Liver (tissue), 9 donors: ENCODE data around the gene MBD4. TPM values are rescaled to one million over a fixed set of nuclear protein-coding genes. Genes with fewer than 3 reads are reported as not detected.
"Not testable (repeated sequence)": the region's sequence is repeated elsewhere in the genome, so short reads cannot be mapped to it uniquely, and the experiment has no call there.

Experiments used
- DNase-seq: peaks from one replicate; pipeline ENCODE4 v3.0.0-alpha.2; 2017; ENCODE audit warnings: low spot score
- H3K27ac ChIP-seq, 2 donors: one replicate each; pipeline ENCODE4 v1.7.0; 2013; ENCODE audit warnings: inconsistent platforms in 2 of 2, low read length in 2 of 2, control low read depth in 1 of 2, low read depth in 1 of 2, mild to moderate bottlenecking in 1 of 2
- H3K27me3 ChIP-seq, 4 donors: one replicate each; pipeline versions ENCODE4 v1.6.1 to v1.7.0; 2013; ENCODE audit warnings: low read length in 3 of 4, inconsistent platforms in 1 of 4, mild to moderate bottlenecking in 1 of 4, moderate library complexity in 1 of 4; ENCODE audit not compliant: control insufficient read depth in 4 of 4, insufficient read depth in 4 of 4
- H3K36me3 ChIP-seq, 4 donors: one replicate each; pipeline versions ENCODE4 v1.6.1 to v1.7.0; 2013; ENCODE audit warnings: low read length in 3 of 4, mild to moderate bottlenecking in 3 of 4, low read depth in 1 of 4, moderate library complexity in 1 of 4; ENCODE audit not compliant: control insufficient read depth in 4 of 4, insufficient read depth in 3 of 4
- H3K4me1 ChIP-seq, 4 donors: one replicate each; pipeline versions ENCODE4 v1.6.1 to v1.7.0; 2013; ENCODE audit warnings: low read length in 3 of 4, mild to moderate bottlenecking in 3 of 4, moderate library complexity in 1 of 4; ENCODE audit not compliant: control insufficient read depth in 4 of 4, insufficient read depth in 4 of 4
- H3K4me3 ChIP-seq, 3 donors: one replicate each; pipeline versions ENCODE4 v1.6.1 to v1.7.0; 2013; ENCODE audit warnings: low read length in 3 of 3, control low read depth in 1 of 3, low read depth in 1 of 3, mild to moderate bottlenecking in 1 of 3
- H3K9ac ChIP-seq, 2 donors: one replicate each; pipeline ENCODE4 v1.7.0; 2013; ENCODE audit warnings: low read length in 2 of 2, mild to moderate bottlenecking in 2 of 2, moderate library complexity in 2 of 2, control low read depth in 1 of 2, low read depth in 1 of 2
- H3K9me3 ChIP-seq, 4 donors: one replicate each; pipeline versions ENCODE4 v1.6.1 to v1.7.0; 2013; ENCODE audit warnings: low read length in 3 of 4; ENCODE audit not compliant: control insufficient read depth in 4 of 4
- EGR1 ChIP-seq, 2 donors: IDR thresholded peaks; 2 replicates each; pipeline ENCODE4 v1.6.1; 2016 to 2018; ENCODE audit warnings: antibody characterized with exemption in 2 of 2, low read depth in 2 of 2
- FOXA1 ChIP-seq: IDR thresholded peaks from 2 replicates; pipeline ENCODE4 v1.6.1; 2016; ENCODE audit warnings: antibody characterized with exemption
- FOXA2 ChIP-seq: IDR thresholded peaks from 2 replicates; pipeline ENCODE4 v1.6.1; 2016; ENCODE audit warnings: antibody characterized with exemption
- GABPA ChIP-seq, 2 donors: IDR thresholded peaks in 1 of 2; conservative IDR thresholded peaks in 1 of 2; 2 replicates each; pipeline ENCODE4 v1.6.1; 2016; ENCODE audit warnings: antibody characterized with exemption in 2 of 2, mild to moderate bottlenecking in 1 of 2, moderate library complexity in 1 of 2
- HNF4A ChIP-seq, 2 donors: conservative IDR thresholded peaks; 2 replicates each; pipeline ENCODE4 v1.6.1; 2016; ENCODE audit warnings: antibody characterized with exemption in 2 of 2, mild to moderate bottlenecking in 2 of 2
- HNF4G ChIP-seq: IDR thresholded peaks from 2 replicates; pipeline ENCODE4 v1.6.1; 2016; ENCODE audit warnings: antibody characterized with exemption
- JUND ChIP-seq, 2 donors: IDR thresholded peaks; 2 replicates each; pipeline ENCODE4 v1.6.1; 2016; ENCODE audit warnings: antibody characterized with exemption in 2 of 2
- NR2F2 ChIP-seq: IDR thresholded peaks from 2 replicates; pipeline ENCODE4 v1.6.1; 2016; ENCODE audit warnings: antibody characterized with exemption
- RAD21 ChIP-seq, 2 donors: IDR thresholded peaks; 2 replicates each; pipeline ENCODE4 v1.6.1; 2016; ENCODE audit warnings: antibody characterized with exemption in 2 of 2, mild to moderate bottlenecking in 2 of 2
- RXRA ChIP-seq, 2 donors: IDR thresholded peaks; 2 replicates each; pipeline ENCODE4 v1.6.1; 2017 to 2018; ENCODE audit warnings: antibody characterized with exemption in 2 of 2, mild to moderate bottlenecking in 1 of 2
- SP1 ChIP-seq: IDR thresholded peaks from 2 replicates; pipeline ENCODE4 v1.6.1; 2018; ENCODE audit warnings: antibody characterized with exemption, mild to moderate bottlenecking
- TAF1 ChIP-seq: conservative IDR thresholded peaks from 2 replicates; pipeline ENCODE4 v1.6.1; 2016; ENCODE audit warnings: antibody characterized with exemption, mild to moderate bottlenecking
- YY1 ChIP-seq: IDR thresholded peaks from 2 replicates; pipeline ENCODE4 v1.6.1; 2016; ENCODE audit warnings: antibody characterized with exemption, mild to moderate bottlenecking
- WGBS: extraction: QIAGEN DNeasy Blood & Tissue Kit; methylation state at CpG from one replicate; pipeline ENCODE4 v1.1.7; 2013; 5-methylcytosine and 5-hydroxymethylcytosine counted together
- polyA plus RNA-seq, 2 donors: library from polyadenylated mRNA; stranded (reverse) in 1 of 2; unstranded in 1 of 2; fragments of 200-250 nt in 1 of 2; fragments of >200 nt in 1 of 2; fragmentation: Nextera tagmentation in 1 of 2; extraction: Ambion mirVana in 1 of 2; gene quantifications; one replicate each; pipeline versions ENCODE4 v1.2.1 to v1.2.3, GENCODE V29; 2013 to 2015
- total RNA-seq, 2 donors: library from RNA; depleted of rRNA; stranded (reverse); fragments of >200 nt; gene quantifications; one replicate each; pipeline ENCODE4 v1.2.3, GENCODE V29; 2014
- TF ChIP-seq, protein P1 (sequence below): IDR thresholded peaks from 2 replicates; pipeline ENCODE4 v1.6.1; 2016; ENCODE audit warnings: antibody characterized with exemption
- TF ChIP-seq, protein P2 (sequence below): IDR thresholded peaks from 2 replicates; pipeline ENCODE4 v1.6.1; 2016; ENCODE audit warnings: antibody characterized with exemption
- TF ChIP-seq, protein P3 (sequence below): IDR thresholded peaks from 2 replicates; pipeline ENCODE4 v1.6.1; 2016; ENCODE audit warnings: antibody characterized with exemption, mild to moderate bottlenecking
- TF ChIP-seq, protein P4 (sequence below): IDR thresholded peaks from 2 replicates; pipeline ENCODE4 v1.6.1; 2016; ENCODE audit warnings: antibody characterized with exemption
- TF ChIP-seq, protein P5 (sequence below): fragments of 150-350 bp; IDR thresholded peaks from 2 replicates; pipeline ENCODE4 v1.5.1; 2017; ENCODE audit warnings: improper control_type of control experiment, low read depth, low read length; ENCODE audit not compliant: missing input control
- donor health status: healthy.
- donor health status: healthy.
- donor health status: healthy.
- donor health status: healthy.
- donor health status: healthy.

MBD4 gene
- total RNA-seq (10 to 100 TPM; 16.9 to 17.1 TPM), polyA plus RNA-seq (10 to 100 TPM; 17.4 to 24.8 TPM)

- WGBS = under 1% methylated on average over 75 of the region's 75 CpGs
- Histone ChIP-seq H3K9me3 (no peaks in the 10 kb centered on the region), H3K36me3 (peaks cover 0 to 16% (median 7%) of the 10 kb centered on the region in 4 donors), H3K9ac (peak within 1 kb of the TSS; percentile 77 to 87), H3K4me3 (peak within 1 kb of the TSS; percentile 78 to 89 (median 84)), H3K27ac (peak within 1 kb of the TSS; percentile 86 to 87), H3K27me3 (no peaks in the 10 kb centered on the region), H3K4me1 (peaks cover 0 to 64% (median 36%) of the 10 kb centered on the region in 4 donors)
- DNase-seq = peak; percentile 96
- no peak for TF ChIP-seq JUND (IDR thresholded peaks at IDR 0.05)
- peak; percentile 99 for TF ChIP-seq YY1
- TF ChIP-seq, protein P1, sequence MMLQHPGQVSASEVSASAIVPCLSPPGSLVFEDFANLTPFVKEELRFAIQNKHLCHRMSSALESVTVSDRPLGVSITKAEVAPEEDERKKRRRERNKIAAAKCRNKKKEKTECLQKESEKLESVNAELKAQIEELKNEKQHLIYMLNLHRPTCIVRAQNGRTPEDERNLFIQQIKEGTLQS = no peak
- peak; percentile 98 to 99 for TF ChIP-seq EGR1 (IDR thresholded peaks at IDR 0.05; ENCODE audit: low read depth in 2 of 2)
- TF ChIP-seq HNF4A (conservative IDR thresholded peaks at IDR 0.05) = peak; percentile 5 to 45
- TF ChIP-seq, protein P2, sequence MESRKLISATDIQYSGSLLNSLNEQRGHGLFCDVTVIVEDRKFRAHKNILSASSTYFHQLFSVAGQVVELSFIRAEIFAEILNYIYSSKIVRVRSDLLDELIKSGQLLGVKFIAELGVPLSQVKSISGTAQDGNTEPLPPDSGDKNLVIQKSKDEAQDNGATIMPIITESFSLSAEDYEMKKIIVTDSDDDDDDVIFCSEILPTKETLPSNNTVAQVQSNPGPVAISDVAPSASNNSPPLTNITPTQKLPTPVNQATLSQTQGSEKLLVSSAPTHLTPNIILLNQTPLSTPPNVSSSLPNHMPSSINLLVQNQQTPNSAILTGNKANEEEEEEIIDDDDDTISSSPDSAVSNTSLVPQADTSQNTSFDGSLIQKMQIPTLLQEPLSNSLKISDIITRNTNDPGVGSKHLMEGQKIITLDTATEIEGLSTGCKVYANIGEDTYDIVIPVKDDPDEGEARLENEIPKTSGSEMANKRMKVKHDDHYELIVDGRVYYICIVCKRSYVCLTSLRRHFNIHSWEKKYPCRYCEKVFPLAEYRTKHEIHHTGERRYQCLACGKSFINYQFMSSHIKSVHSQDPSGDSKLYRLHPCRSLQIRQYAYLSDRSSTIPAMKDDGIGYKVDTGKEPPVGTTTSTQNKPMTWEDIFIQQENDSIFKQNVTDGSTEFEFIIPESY = no peak
- peak in 1 of 2 donors; percentile 66 for TF ChIP-seq GABPA (IDR thresholded peaks at IDR 0.05 in 1 of 2, conservative IDR thresholded peaks at IDR 0.05 in 1 of 2)
- TF ChIP-seq HNF4G = no peak
- TF ChIP-seq FOXA1 = no peak
- TF ChIP-seq TAF1 = peak; percentile 84
- no peak for TF ChIP-seq FOXA2
- TF ChIP-seq, protein P3, sequence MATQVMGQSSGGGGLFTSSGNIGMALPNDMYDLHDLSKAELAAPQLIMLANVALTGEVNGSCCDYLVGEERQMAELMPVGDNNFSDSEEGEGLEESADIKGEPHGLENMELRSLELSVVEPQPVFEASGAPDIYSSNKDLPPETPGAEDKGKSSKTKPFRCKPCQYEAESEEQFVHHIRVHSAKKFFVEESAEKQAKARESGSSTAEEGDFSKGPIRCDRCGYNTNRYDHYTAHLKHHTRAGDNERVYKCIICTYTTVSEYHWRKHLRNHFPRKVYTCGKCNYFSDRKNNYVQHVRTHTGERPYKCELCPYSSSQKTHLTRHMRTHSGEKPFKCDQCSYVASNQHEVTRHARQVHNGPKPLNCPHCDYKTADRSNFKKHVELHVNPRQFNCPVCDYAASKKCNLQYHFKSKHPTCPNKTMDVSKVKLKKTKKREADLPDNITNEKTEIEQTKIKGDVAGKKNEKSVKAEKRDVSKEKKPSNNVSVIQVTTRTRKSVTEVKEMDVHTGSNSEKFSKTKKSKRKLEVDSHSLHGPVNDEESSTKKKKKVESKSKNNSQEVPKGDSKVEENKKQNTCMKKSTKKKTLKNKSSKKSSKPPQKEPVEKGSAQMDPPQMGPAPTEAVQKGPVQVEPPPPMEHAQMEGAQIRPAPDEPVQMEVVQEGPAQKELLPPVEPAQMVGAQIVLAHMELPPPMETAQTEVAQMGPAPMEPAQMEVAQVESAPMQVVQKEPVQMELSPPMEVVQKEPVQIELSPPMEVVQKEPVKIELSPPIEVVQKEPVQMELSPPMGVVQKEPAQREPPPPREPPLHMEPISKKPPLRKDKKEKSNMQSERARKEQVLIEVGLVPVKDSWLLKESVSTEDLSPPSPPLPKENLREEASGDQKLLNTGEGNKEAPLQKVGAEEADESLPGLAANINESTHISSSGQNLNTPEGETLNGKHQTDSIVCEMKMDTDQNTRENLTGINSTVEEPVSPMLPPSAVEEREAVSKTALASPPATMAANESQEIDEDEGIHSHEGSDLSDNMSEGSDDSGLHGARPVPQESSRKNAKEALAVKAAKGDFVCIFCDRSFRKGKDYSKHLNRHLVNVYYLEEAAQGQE = peak; percentile 67
- TF ChIP-seq, protein P4, sequence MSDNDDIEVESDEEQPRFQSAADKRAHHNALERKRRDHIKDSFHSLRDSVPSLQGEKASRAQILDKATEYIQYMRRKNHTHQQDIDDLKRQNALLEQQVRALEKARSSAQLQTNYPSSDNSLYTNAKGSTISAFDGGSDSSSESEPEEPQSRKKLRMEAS = peak; percentile 61
- TF ChIP-seq, protein P5, sequence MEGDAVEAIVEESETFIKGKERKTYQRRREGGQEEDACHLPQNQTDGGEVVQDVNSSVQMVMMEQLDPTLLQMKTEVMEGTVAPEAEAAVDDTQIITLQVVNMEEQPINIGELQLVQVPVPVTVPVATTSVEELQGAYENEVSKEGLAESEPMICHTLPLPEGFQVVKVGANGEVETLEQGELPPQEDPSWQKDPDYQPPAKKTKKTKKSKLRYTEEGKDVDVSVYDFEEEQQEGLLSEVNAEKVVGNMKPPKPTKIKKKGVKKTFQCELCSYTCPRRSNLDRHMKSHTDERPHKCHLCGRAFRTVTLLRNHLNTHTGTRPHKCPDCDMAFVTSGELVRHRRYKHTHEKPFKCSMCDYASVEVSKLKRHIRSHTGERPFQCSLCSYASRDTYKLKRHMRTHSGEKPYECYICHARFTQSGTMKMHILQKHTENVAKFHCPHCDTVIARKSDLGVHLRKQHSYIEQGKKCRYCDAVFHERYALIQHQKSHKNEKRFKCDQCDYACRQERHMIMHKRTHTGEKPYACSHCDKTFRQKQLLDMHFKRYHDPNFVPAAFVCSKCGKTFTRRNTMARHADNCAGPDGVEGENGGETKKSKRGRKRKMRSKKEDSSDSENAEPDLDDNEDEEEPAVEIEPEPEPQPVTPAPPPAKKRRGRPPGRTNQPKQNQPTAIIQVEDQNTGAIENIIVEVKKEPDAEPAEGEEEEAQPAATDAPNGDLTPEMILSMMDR = no peak
- TF ChIP-seq RAD21 (IDR thresholded peaks at IDR 0.05) = peak; percentile 3 to 19
- peak; percentile 95 for TF ChIP-seq SP1
- TF ChIP-seq NR2F2 = peak; percentile 19
- TF ChIP-seq RXRA (IDR thresholded peaks at IDR 0.05) = peak in 1 of 2 donors; percentile 58
These were observed at the start of gene MBD4, which contains the start of gene IFT122 for GRCh38 chr3:129439817-129440617. Gene MBD4 (minus strand): TSS chr3:129439948. CDS start chr3:129439833, 115 bp downstream. Gene IFT122 (plus strand): TSS chr3:129440224. CDS start chr3:129440331, 107 bp downstream.

GRCh38 chr3:129489258-129489657, 49.5 kb upstream of the MBD4 start:
- H3K9ac ChIP-seq, H3K27me3 ChIP-seq, H3K36me3 ChIP-seq, H3K27ac ChIP-seq, H3K9me3 ChIP-seq, DNase-seq, H3K4me3 ChIP-seq: not testable (repeated sequence)
- peaks cover 0 to 15% (median 8%) of the 10 kb centered on the region in 4 donors for H3K4me1 ChIP-seq
- WGBS = 89% methylated on average over 10 of the region's 10 CpGs

GRCh38 chr3:129487868-129488335, 48.2 kb upstream of the MBD4 start:
- H3K4me3 ChIP-seq, H3K36me3 ChIP-seq, H3K27ac ChIP-seq, H3K9ac ChIP-seq, DNase-seq, H3K27me3 ChIP-seq, H3K9me3 ChIP-seq: not testable (repeated sequence)
- WGBS = 95% methylated on average over 4 of the region's 4 CpGs
- peaks cover 0 to 15% (median 8%) of the 10 kb centered on the region in 4 donors for H3K4me1 ChIP-seq
